Neural cell (in vitro differentiated cells): ENCODE measurements around the gene TOR4A. TPM values are rescaled to one million over a fixed set of nuclear protein-coding genes. Genes with fewer than 3 reads are reported as not detected.

Source experiments
- H2AFZ ChIP-seq: fragments of 200-600, 300-800 bp; sonication (generic), shearing (Covaris generic); 2 replicates; pipeline ENCODE4 v1.6.0; 2014; ENCODE audit warnings: low read depth, mild to moderate bottlenecking, antibody characterized with exemption, low read length, moderate library complexity
- H3F3A ChIP-seq: fragments of 200-600 bp; shearing (Covaris generic); 2 replicates; pipeline ENCODE4 v1.6.1; 2016; ENCODE audit warnings: mild to moderate bottlenecking, moderate library complexity, mixed read lengths, antibody characterized with exemption, low read length; ENCODE audit not compliant: insufficient read depth, poor library complexity, severe bottlenecking
- H3K27ac ChIP-seq: fragments of 200-600, 300-800 bp; sonication (generic), shearing (Covaris generic); 2 replicates; pipeline ENCODE4 v1.5.1; 2014; ENCODE audit warnings: mild to moderate bottlenecking, low read length, moderate library complexity
- H3K27me3 ChIP-seq: fragments of 300-800, 200-600 bp; sonication (generic), shearing (Covaris generic); 2 replicates; pipeline ENCODE4 v1.6.0; 2014; ENCODE audit warnings: mild to moderate bottlenecking, low read depth, low read length, moderate library complexity; ENCODE audit not compliant: insufficient read depth
- H3K36me3 ChIP-seq: fragments of 300-800, 200-600 bp; sonication (generic), shearing (Covaris generic); 2 replicates; pipeline ENCODE4 v1.5.1; 2014; ENCODE audit warnings: mild to moderate bottlenecking, antibody characterized with exemption, low read length, moderate library complexity; ENCODE audit not compliant: insufficient read depth
- H3K4me2 ChIP-seq: fragments of 300-800, 200-600 bp; sonication (generic), shearing (Covaris generic); 2 replicates; pipeline ENCODE4 v1.6.0; 2014; ENCODE audit warnings: mild to moderate bottlenecking, low read length
- H3K4me3 ChIP-seq: fragments of 300-800, 200-600 bp; sonication (generic), shearing (Covaris generic); 2 replicates; pipeline ENCODE4 v1.5.1; 2014; ENCODE audit warnings: mild to moderate bottlenecking, low read length, moderate library complexity
- H3K79me2 ChIP-seq: fragments of 200-600 bp; shearing (Covaris generic); replicated peaks from 2 replicates; pipeline ENCODE4 v1.6.0; 2014; ENCODE audit warnings: mild to moderate bottlenecking, low read length, moderate library complexity; ENCODE audit not compliant: insufficient read depth
- H3K9ac ChIP-seq: fragments of 300-800, 200-600 bp; sonication (generic), shearing (Covaris generic); 2 replicates; pipeline ENCODE4 v1.6.1; 2016; ENCODE audit warnings: mild to moderate bottlenecking, low read length, mixed read lengths
- H3K9me2 ChIP-seq: fragments of 200-600 bp; shearing (Covaris generic); 2 replicates; pipeline ENCODE4 v1.6.1; 2016; ENCODE audit warnings: mild to moderate bottlenecking, low read length, mixed read lengths; ENCODE audit not compliant: insufficient read depth
- H3K9me3 ChIP-seq: fragments of 200-600, 300-800 bp; sonication (generic), shearing (Covaris generic); 2 replicates; pipeline ENCODE4 v1.6.1; 2016; ENCODE audit warnings: mild to moderate bottlenecking, mixed run types, low read length, moderate library complexity, mixed read lengths
- H4K20me1 ChIP-seq: fragments of 200-600 bp; shearing (Covaris generic); 2 replicates; pipeline ENCODE4 v1.6.1; 2016; ENCODE audit warnings: mild to moderate bottlenecking, mixed run types; ENCODE audit not compliant: insufficient read depth
- CTCF ChIP-seq: fragments of 450-650 bp; IDR thresholded peaks from 2 replicates; pipeline ENCODE4 v1.5.1; 2014; ENCODE audit warnings: antibody characterized with exemption, mild to moderate bottlenecking, moderate library complexity; ENCODE audit not compliant: poor library complexity, severe bottlenecking
- EP300 ChIP-seq: fragments of 450-650 bp; conservative IDR thresholded peaks from 2 replicates; pipeline ENCODE4 v1.6.1; 2014; ENCODE audit warnings: antibody characterized with exemption, mild to moderate bottlenecking, moderate library complexity; ENCODE audit not compliant: poor library complexity, severe bottlenecking
- EZH2 ChIP-seq: fragments of 200-600, 300-800 bp; shearing (Covaris generic), sonication (generic); IDR thresholded peaks from 2 replicates; pipeline ENCODE4 v1.6.1; 2014; ENCODE audit warnings: antibody characterized with exemption, low read length, borderline replicate concordance, mild to moderate bottlenecking; ENCODE audit not compliant: insufficient read depth, poor library complexity, severe bottlenecking
- MXI1 ChIP-seq: fragments of 450-650 bp; conservative IDR thresholded peaks from 2 replicates; pipeline ENCODE4 v1.6.1; 2014; ENCODE audit warnings: antibody characterized with exemption, mild to moderate bottlenecking; ENCODE audit not compliant: poor library complexity, severe bottlenecking
- POLR2AphosphoS5 ChIP-seq: IDR thresholded peaks from 2 replicates; pipeline ENCODE4 v1.6.1; 2012
- RAD21 ChIP-seq: fragments of 450-650 bp; conservative IDR thresholded peaks from 2 replicates; pipeline ENCODE4 v1.6.1; 2014; ENCODE audit warnings: antibody characterized with exemption, mild to moderate bottlenecking, moderate library complexity
- REST ChIP-seq: IDR thresholded peaks from 2 replicates; pipeline ENCODE4 v1.6.1; 2012; ENCODE audit warnings: borderline replicate concordance
- SMC3 ChIP-seq: fragments of 450-650 bp; conservative IDR thresholded peaks from 2 replicates; pipeline ENCODE4 v1.6.1; 2014; ENCODE audit warnings: antibody characterized with exemption, mild to moderate bottlenecking, moderate library complexity; ENCODE audit not compliant: poor library complexity
- TAF1 ChIP-seq: IDR thresholded peaks from 2 replicates; pipeline ENCODE4 v1.6.1; 2012; ENCODE audit warnings: low read depth
- polyA plus RNA-seq: library from polyadenylated mRNA; depleted of rRNA; stranded (reverse); fragments of >200 nt; gene quantifications from 2 replicates; pipeline ENCODE4 v1.2.3, GENCODE V29; 2014

The TOR4A gene
- polyA plus RNA-seq, 1 donor from 2014 or later: 0.50 TPM

GRCh38 chr9:137295849-137296669, 18.5 kb downstream of the TOR4A start:
- Histone ChIP-seq H3K4me2 (no peak overlapping the region), H3K9me3 (no peaks in the 10 kb centered on the region), H4K20me1 (no peaks in the 10 kb centered on the region), H3K9me2 (no peaks in the 10 kb centered on the region), H3K27ac (no peak overlapping the region), H3K27me3 (no peaks in the 10 kb centered on the region), H3K9ac (peak overlapping the region; percentile 39), H3K4me3 (peak overlapping the region; percentile 51), H3K79me2 (peaks cover 4% of the 10 kb centered on the region), H3K36me3 (no peaks in the 10 kb centered on the region), H3F3A (no peaks in the 10 kb centered on the region), H2AFZ (no peak overlapping the region)
- TF ChIP-seq MXI1 (no peak), REST (no peak), TAF1 (no peak), CTCF (no peak), SMC3 (no peak), POLR2AphosphoS5 (no peak), RAD21 (no peak), EZH2 (no peak), EP300 (no peak)

- TF ChIP-seq RAD21: no peak
- no peak for TF ChIP-seq MXI1
- TF ChIP-seq EP300: no peak
- TF ChIP-seq SMC3: no peak
- no peak for TF ChIP-seq TAF1
- TF ChIP-seq POLR2AphosphoS5: no peak
- TF ChIP-seq REST: no peak
- no peak for TF ChIP-seq EZH2
- no peak for TF ChIP-seq CTCF
- no peak overlapping the region for H3K27ac ChIP-seq
- H4K20me1 ChIP-seq: no peaks in the 10 kb centered on the region
- H3K9ac ChIP-seq: no peak overlapping the region
- no peaks in the 10 kb centered on the region for H3K36me3 ChIP-seq
- peaks cover 4% of the 10 kb centered on the region for H3K79me2 ChIP-seq
- no peak overlapping the region for H2AFZ ChIP-seq
- no peaks in the 10 kb centered on the region for H3K9me3 ChIP-seq
- H3F3A ChIP-seq: no peaks in the 10 kb centered on the region
- H3K9me2 ChIP-seq: no peaks in the 10 kb centered on the region
- H3K4me2 ChIP-seq: no peak overlapping the region
- no peak overlapping the region for H3K4me3 ChIP-seq
- no peaks in the 10 kb centered on the region for H3K27me3 ChIP-seq
Measured at GRCh38 chr9:137296670-137297664, 19.4 kb downstream of the TOR4A start.
